Measurements from ENCODE around the gene ARVCF.
"Not testable (repeated sequence)": the region's sequence is repeated elsewhere in the genome, so short reads cannot be mapped to it uniquely, and the experiment has no call there.

ARVCF gene

GRCh38 chr22:19959043-19959586 lies 57.5 kb downstream of the ARVCF start:
- DNase-seq, result no peak

- no peak for DNase-seq
These were observed 58.3 kb downstream of the ARVCF start for GRCh38 chr22:19958083-19959042.

GRCh38 chr22:19957445-19957844 lies 59.2 kb downstream of the ARVCF start:
- no peak for DNase-seq

GRCh38 chr22:19955241-19956128 lies 61.1 kb downstream of the ARVCF start:
- DNase-seq, result no peak

GRCh38 chr22:19951346-19951745 lies 65.3 kb downstream of the ARVCF start:
- no peak for DNase-seq

GRCh38 chr22:19948057-19948760 lies 68.4 kb downstream of the ARVCF start:
- no peak for DNase-seq

GRCh38 chr22:19943082-19944026 lies 73.3 kb downstream of the ARVCF start:
- no peak for DNase-seq

GRCh38 chr22:19942157-19943081 lies 74.2 kb downstream of the ARVCF start:
- DNase-seq, result no peak

- peak; percentile 49 for DNase-seq
These were observed 75.1 kb downstream of the ARVCF start, which contains the start of the genes COMT and TXNRD2 for GRCh38 chr22:19941365-19942082. COMT (plus strand) TSS chr22:19941772; CDS start chr22:19962527, 20,755 bp downstream. TXNRD2 (minus strand) TSS chr22:19941818; CDS start chr22:19941803, 15 bp downstream.

GRCh38 chr22:19940536-19941364 lies 75.9 kb downstream of the ARVCF start:
- DNase-seq, result no peak

GRCh38 chr22:19937616-19938473 lies 78.8 kb downstream of the ARVCF start:
- DNase-seq, result no peak

GRCh38 chr22:19936513-19936912 lies 80.1 kb downstream of the ARVCF start:
- DNase-seq, result no peak

GRCh38 chr22:19935123-19935718 lies 81.4 kb downstream of the ARVCF start:
- DNase-seq, result not testable (repeated sequence)

GRCh38 chr22:19933341-19934241 lies 83.0 kb downstream of the ARVCF start:
- DNase-seq, result no peak

GRCh38 chr22:19932367-19933206 lies 84.0 kb downstream of the ARVCF start:
- no peak for DNase-seq
